NCI-H510A treated with DMSO at 0.1 percent for 48 hours (cell line): ENCODE results near the gene ZIK1.
A peak's percentile ranks its signal among the peaks of the same experiment; 100 is the strongest.

Experiments
- DNase-seq: peaks from one replicate; lab custom pipeline; 2025; lab: John Stamatoyannopoulos, UW

ZIK1 gene

GRCh38 chr19:57611113-57611512 is 27.2 kb downstream of the ZIK1 start:
- no peak for DNase-seq

GRCh38 chr19:57613941-57614743 is 30.2 kb downstream of the ZIK1 start, which contains the start of gene ZNF134:
ZNF134 (plus strand) TSS chr19:57614242; CDS start chr19:57619469, 5,227 bp downstream.
- DNase-seq: peak; percentile 76

GRCh38 chr19:57615346-57615745 is 31.4 kb downstream of the ZIK1 start:
- no peak for DNase-seq

GRCh38 chr19:57620673-57621348 is 36.9 kb downstream of the ZIK1 start:
- no peak for DNase-seq

GRCh38 chr19:57623091-57623490 is 39.1 kb downstream of the ZIK1 start:
- no peak for DNase-seq

- peak; percentile 81 for DNase-seq
These were observed 49.3 kb downstream of the ZIK1 start, which contains the start of gene ZNF211 for GRCh38 chr19:57632987-57633831. ZNF211 (plus strand) TSS chr19:57633168; CDS start chr19:57633347, 179 bp downstream.

GRCh38 chr19:57633832-57634131 is 49.8 kb downstream of the ZIK1 start:
- DNase-seq: no peak

GRCh38 chr19:57637379-57637778 is 53.4 kb downstream of the ZIK1 start:
- DNase-seq: no peak

- no peak for DNase-seq
These were observed 57.8 kb downstream of the ZIK1 start for GRCh38 chr19:57641715-57642234.

- DNase-seq: no peak
These were observed 58.6 kb downstream of the ZIK1 start for GRCh38 chr19:57642396-57643046.
